Caco-2 (cell line): Measurements from ENCODE around the gene PLG. TPM values are rescaled to one million over a fixed set of nuclear protein-coding genes. Genes with fewer than 3 reads are reported as not detected.

Experiments used
- BruUV-seq: library from RNA; stranded (reverse); fragments of 400-500 nt; replicated peaks from 2 replicates; lab custom pipeline; 2021; lab: Mats Ljungman, UMichigan
- CTCF ChIA-PET: fragments of 300-600 bp; sonication (Branson Sonifier 250); formaldehyde crosslinking; loops from one replicate; lab custom pipeline; 2022; ENCODE audit warnings: antibody characterized with exemption; lab: Charles Lee
- POLR2A ChIA-PET: fragments of 300-600 bp; sonication (Branson Sonifier 250); formaldehyde crosslinking; loops from one replicate; lab custom pipeline; 2022; ENCODE audit warnings: antibody characterized with exemption; lab: Charles Lee
- DNase-seq, 2 experiments: peaks; one replicate each; pipeline versions ENCODE4 v3.0.0 to v3.0.0-alpha.2; 2020 to 2022
- H3K27me3 ChIP-seq: replicated peaks from 2 replicates; pipeline ENCODE4 v1.6.0; 2011; ENCODE audit warnings: low read length; ENCODE audit not compliant: control insufficient read depth, insufficient read depth
- H3K36me3 ChIP-seq: 2 replicates; pipeline ENCODE4 v1.5.1; 2011; ENCODE audit warnings: low read length; ENCODE audit not compliant: control insufficient read depth, insufficient read depth
- H3K4me1 ChIP-seq: fragments of 250-450 bp; sonication (Bioruptor Pico); 2 replicates; pipeline ENCODE4 v1.5.1; 2020; ENCODE audit warnings: mild to moderate bottlenecking
- H3K4me3 ChIP-seq: 2 replicates; pipeline ENCODE4 v1.5.1; 2011; ENCODE audit warnings: low read depth, mild to moderate bottlenecking, control low read depth, low read length
- H3K9me3 ChIP-seq: fragments of 250-450 bp; sonication (Bioruptor Pico); 2 replicates; pipeline ENCODE4 v1.5.1; 2020; ENCODE audit warnings: mild to moderate bottlenecking, moderate library complexity
- H3K27ac Mint-ChIP-seq: one replicate; pipeline ENCODE4 v1.8.0; 2022; ENCODE audit warnings: mixed read lengths; ENCODE audit not compliant: unreplicated experiment
- H3K27me3 Mint-ChIP-seq: one replicate; pipeline ENCODE4 v1.8.0; 2022; ENCODE audit warnings: mixed read lengths; ENCODE audit not compliant: insufficient read depth, unreplicated experiment
- H3K36me3 Mint-ChIP-seq: one replicate; pipeline ENCODE4 v1.8.0; 2022; ENCODE audit warnings: mild to moderate bottlenecking, mixed read lengths; ENCODE audit not compliant: insufficient read depth, unreplicated experiment
- H3K4me1 Mint-ChIP-seq: one replicate; pipeline ENCODE4 v1.8.0; 2022; ENCODE audit warnings: low read depth, mixed read lengths; ENCODE audit not compliant: unreplicated experiment
- H3K4me3 Mint-ChIP-seq: one replicate; pipeline ENCODE4 v1.8.0; 2022; ENCODE audit warnings: mild to moderate bottlenecking, moderate library complexity, mixed read lengths; ENCODE audit not compliant: unreplicated experiment
- H3K9me3 Mint-ChIP-seq: one replicate; pipeline ENCODE4 v1.8.0; 2022; ENCODE audit warnings: mixed read lengths; ENCODE audit not compliant: unreplicated experiment
- intact Hi-C: fragments of 100-400 bp; cut with micrococcal nuclease; formaldehyde crosslinking; loops from one replicate; pipeline ENCODE4 v1.10.0; 2022; ENCODE audit not compliant: unreplicated experiment
- total RNA-seq: library from RNA; stranded (reverse); gene quantifications from 2 replicates; pipeline ENCODE4 v1.2.3, GENCODE V29; 2022
- TF ChIP-seq, protein P1 (sequence below), 2 experiments: fragments of 200-600 bp in 1 of 2; IDR thresholded peaks; 1 replicate in 1 of 2; 2 replicates in 1 of 2; pipeline versions ENCODE4 v1.5.1 to v1.8.0; 2011 to 2022; ENCODE audit warnings: antibody characterized with exemption in 1 of 2, control low read depth in 1 of 2, inconsistent platforms in 1 of 2, low read depth in 1 of 2, low read length in 1 of 2, mild to moderate bottlenecking in 1 of 2, moderate library complexity in 1 of 2; ENCODE audit not compliant: insufficient read depth in 1 of 2, severe bottlenecking in 1 of 2, unreplicated experiment in 1 of 2

The PLG gene
- total RNA-seq, 1 experiment from 2014 or later: not detected

DNA sequence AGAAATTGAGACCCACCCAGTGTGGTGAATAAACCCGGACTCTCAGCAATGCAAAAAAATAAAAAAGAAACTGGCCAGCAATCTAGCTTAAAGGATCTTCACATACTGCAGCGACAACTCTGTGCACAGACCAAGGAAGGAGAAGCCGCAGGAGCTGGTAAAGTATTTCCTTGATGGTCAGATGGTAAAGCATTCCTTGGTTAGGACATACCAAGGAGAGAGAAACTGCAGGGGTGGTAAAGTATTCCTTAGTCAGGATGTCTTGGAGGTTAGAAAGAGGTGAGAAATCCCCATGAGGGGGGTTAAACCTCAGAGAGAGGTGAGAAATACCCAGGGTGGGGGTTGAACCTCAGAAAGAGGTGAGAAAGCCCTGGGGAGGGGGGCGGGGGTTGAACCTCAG is 86.8 kb downstream of the PLG start:
- Histone ChIP-seq H3K4me3 (no peak overlapping the region), H3K27me3 (no peaks in the 10 kb centered on the region), H3K36me3 (no peaks in the 10 kb centered on the region), H3K9me3 (no peaks in the 10 kb centered on the region), H3K4me1 (no peaks in the 10 kb centered on the region)
- Mint-ChIP-seq H3K36me3 (no peaks in the 10 kb centered on the region), H3K4me1 (no peaks in the 10 kb centered on the region), H3K27ac (no peak overlapping the region), H3K4me3 (no peak overlapping the region), H3K9me3 (peaks cover 8% of the 10 kb centered on the region), H3K27me3 (no peaks in the 10 kb centered on the region)
- ChIA-PET POLR2A (no interaction called here), CTCF (no interaction called here)
- TF ChIP-seq, protein P1, sequence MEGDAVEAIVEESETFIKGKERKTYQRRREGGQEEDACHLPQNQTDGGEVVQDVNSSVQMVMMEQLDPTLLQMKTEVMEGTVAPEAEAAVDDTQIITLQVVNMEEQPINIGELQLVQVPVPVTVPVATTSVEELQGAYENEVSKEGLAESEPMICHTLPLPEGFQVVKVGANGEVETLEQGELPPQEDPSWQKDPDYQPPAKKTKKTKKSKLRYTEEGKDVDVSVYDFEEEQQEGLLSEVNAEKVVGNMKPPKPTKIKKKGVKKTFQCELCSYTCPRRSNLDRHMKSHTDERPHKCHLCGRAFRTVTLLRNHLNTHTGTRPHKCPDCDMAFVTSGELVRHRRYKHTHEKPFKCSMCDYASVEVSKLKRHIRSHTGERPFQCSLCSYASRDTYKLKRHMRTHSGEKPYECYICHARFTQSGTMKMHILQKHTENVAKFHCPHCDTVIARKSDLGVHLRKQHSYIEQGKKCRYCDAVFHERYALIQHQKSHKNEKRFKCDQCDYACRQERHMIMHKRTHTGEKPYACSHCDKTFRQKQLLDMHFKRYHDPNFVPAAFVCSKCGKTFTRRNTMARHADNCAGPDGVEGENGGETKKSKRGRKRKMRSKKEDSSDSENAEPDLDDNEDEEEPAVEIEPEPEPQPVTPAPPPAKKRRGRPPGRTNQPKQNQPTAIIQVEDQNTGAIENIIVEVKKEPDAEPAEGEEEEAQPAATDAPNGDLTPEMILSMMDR (IDR thresholded peaks at IDR 0.05; ENCODE audit: insufficient read depth in 1 of 2, low read depth in 1 of 2, low read length in 1 of 2, severe bottlenecking in 1 of 2, unreplicated experiment in 1 of 2): no peak
- DNase-seq: no peak
- intact Hi-C loops: no loop called here
- no TSS peak for BruUV-seq

DNA sequence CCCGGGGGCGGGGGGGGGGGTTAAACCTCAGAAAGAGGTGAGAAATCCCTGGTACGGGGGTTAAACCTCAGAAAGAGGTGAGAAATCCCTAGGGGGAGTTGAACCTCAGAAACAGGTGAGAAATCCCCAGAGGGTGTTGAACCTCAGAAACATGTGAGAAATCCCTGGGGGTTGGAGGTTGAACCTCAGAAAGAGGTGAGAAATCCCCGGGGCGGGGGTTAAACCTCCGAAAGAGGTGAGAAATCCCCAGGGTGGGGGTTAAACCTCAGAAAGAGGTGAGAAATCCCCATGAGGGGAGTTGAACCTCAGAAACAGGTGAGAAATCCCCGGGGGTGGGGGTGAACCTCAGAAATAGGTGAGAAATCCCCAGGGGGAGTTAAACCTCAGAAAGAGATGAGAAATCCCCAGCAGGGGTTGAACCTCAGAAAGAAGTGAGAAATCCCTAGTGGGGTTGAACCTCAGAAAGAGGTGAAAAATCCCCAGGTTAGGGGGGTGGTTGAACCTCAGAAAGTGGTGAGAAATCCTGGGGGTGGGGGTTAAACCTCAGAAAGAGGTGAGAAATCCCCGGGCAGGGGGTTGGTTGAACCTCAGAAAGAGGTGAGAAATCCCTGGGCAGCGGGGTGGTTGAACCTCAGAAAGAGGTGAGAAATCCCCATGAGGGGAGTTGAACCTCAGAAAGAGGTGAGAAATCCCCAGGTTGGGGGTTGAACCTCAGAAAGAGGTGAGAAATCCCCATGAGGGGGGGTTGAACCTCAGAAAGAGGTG is 87.4 kb downstream of the PLG start:
- Mint-ChIP-seq H3K27ac (no peak overlapping the region), H3K4me3 (no peak overlapping the region), H3K27me3 (no peaks in the 10 kb centered on the region), H3K36me3 (no peaks in the 10 kb centered on the region), H3K9me3 (peaks cover 8% of the 10 kb centered on the region), H3K4me1 (no peaks in the 10 kb centered on the region)
- no peak for DNase-seq
- CTCF ChIA-PET: no interaction called here
- Histone ChIP-seq H3K9me3 (no peaks in the 10 kb centered on the region), H3K36me3 (no peaks in the 10 kb centered on the region), H3K4me3 (no peak overlapping the region), H3K27me3 (no peaks in the 10 kb centered on the region), H3K4me1 (no peaks in the 10 kb centered on the region)
- no TSS peak for BruUV-seq
- TF ChIP-seq, protein P1 (IDR thresholded peaks at IDR 0.05; ENCODE audit: insufficient read depth in 1 of 2, low read depth in 1 of 2, low read length in 1 of 2, severe bottlenecking in 1 of 2, unreplicated experiment in 1 of 2): no peak
- POLR2A ChIA-PET: no interaction called here
- intact Hi-C loops: loop anchor here (1.0 to 5.0 kb wide), 2 partner anchors 203 to 583 kb away; no protein-coding TSS in a partner anchor

DNA sequence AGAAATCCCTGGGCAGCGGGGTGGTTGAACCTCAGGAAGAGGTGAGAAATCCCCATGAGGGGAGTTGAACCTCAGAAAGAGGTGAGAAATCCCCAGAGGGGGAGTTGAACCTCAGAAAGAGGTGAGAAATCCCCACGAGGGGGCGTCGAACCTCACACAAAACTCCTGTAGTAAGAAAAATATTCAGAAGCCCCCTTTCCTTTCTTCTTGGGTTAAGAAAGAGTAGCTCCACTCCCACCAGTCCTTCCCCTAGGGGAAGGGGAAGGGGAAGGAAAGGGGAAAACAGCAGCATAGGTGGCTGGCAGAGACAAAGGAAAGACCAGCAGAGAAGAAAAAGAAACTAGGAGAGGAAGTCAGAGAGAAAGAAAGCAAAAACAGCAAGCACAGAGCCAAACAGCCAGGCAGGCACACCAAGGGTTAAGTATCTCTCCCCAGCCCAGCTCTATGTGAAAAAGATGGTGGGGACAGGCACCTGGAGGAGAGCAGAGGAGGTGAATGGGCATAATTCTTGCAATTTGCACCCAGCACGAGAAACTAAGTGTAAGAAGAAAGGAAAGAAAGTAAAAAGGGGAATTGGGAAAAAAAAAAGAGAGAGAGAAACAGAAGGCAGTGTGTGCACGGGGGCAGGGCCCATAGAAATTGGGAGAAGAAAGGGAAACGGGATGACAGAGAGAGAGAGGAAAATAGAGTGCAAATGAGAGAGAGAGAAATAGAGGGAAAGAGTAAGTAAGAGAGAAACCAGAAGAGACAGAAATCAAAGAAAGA is 88.2 kb downstream of the PLG start:
- TF ChIP-seq, protein P1 (IDR thresholded peaks at IDR 0.05; ENCODE audit: insufficient read depth in 1 of 2, low read depth in 1 of 2, low read length in 1 of 2, severe bottlenecking in 1 of 2, unreplicated experiment in 1 of 2): peak in 1 of 2 experiments; percentile 2
- intact Hi-C loops: loop anchor here (1.0 to 5.0 kb wide), 2 partner anchors 202 to 582 kb away; no protein-coding TSS in a partner anchor
- no peak overlapping the region for H3K4me3 Mint-ChIP-seq
- CTCF ChIA-PET: no interaction called here
- Histone ChIP-seq H3K4me3 (no peak overlapping the region), H3K27me3 (no peaks in the 10 kb centered on the region), H3K36me3 (no peaks in the 10 kb centered on the region), H3K4me1 (no peaks in the 10 kb centered on the region), H3K9me3 (no peaks in the 10 kb centered on the region)
- no TSS peak for BruUV-seq
- H3K9me3 Mint-ChIP-seq: peaks cover 8% of the 10 kb centered on the region
- no peak for DNase-seq
- H3K4me1 Mint-ChIP-seq: no peaks in the 10 kb centered on the region
- no peak overlapping the region for H3K27ac Mint-ChIP-seq
- H3K27me3 Mint-ChIP-seq: no peaks in the 10 kb centered on the region
- POLR2A ChIA-PET: no interaction called here
- H3K36me3 Mint-ChIP-seq: no peaks in the 10 kb centered on the region
